HCT116 (cell line): Measurements from ENCODE around the gene TMEM30A. TPM values are rescaled to one million over a fixed set of nuclear protein-coding genes. Genes with fewer than 3 reads are reported as not detected.

Source experiments
- ATAC-seq: fragments of 200-7000 bp; cut with Tn5 transposase; 2 replicates; pipeline ENCODE4 v1.9.1; 2020; ENCODE audit warnings: mild to moderate bottlenecking, moderate library complexity
- BruUV-seq: library from RNA; stranded (reverse); fragments of 400-500 nt; replicated peaks from 2 replicates; lab custom pipeline; 2021; lab: Mats Ljungman, UMichigan
- CTCF ChIA-PET: fragments of 300-600 bp; sonication (Branson Sonifier 250); formaldehyde crosslinking; loops from one replicate; lab custom pipeline; 2021; ENCODE audit warnings: antibody characterized with exemption; lab: Charles Lee
- POLR2A ChIA-PET: fragments of 300-600, 350-600 bp; sonication (Branson Sonifier 250); formaldehyde crosslinking; loops from one replicate; lab custom pipeline; 2021; ENCODE audit warnings: antibody characterized with exemption; lab: Charles Lee
- RAD21 ChIA-PET, 2 experiments: fragments of 300-600 bp; sonication (Branson Sonifier 250); formaldehyde crosslinking; loops; one replicate each; lab custom pipeline; 2023; ENCODE audit warnings: low total read pairs in 2 of 2; ENCODE audit not compliant: uncharacterized antibody in 2 of 2, unreplicated experiment in 2 of 2, low non-redundant PET in 1 of 2; lab: Charles Lee
- DNase-seq: peaks from one replicate; pipeline ENCODE4 v3.0.0-alpha.2; 2010; ENCODE audit warnings: low read depth, low spot score
- H2AFZ ChIP-seq: fragments of 200-600 bp; shearing (Covaris generic), sonication (generic); 2 replicates; pipeline ENCODE4 v1.6.1; 2017; ENCODE audit warnings: low read depth, mixed run types, mixed read lengths, antibody characterized with exemption, low read length; ENCODE audit not compliant: poor library complexity, severe bottlenecking
- H3K27ac ChIP-seq: 2 replicates; pipeline ENCODE4 v1.5.1; 2012; ENCODE audit warnings: low read depth, low read length
- H3K27me3 ChIP-seq: fragments of 200-600 bp; sonication (generic); 2 replicates; pipeline ENCODE4 v1.6.1; 2016; ENCODE audit warnings: mixed run types, low read length, mixed read lengths; ENCODE audit not compliant: insufficient read depth
- H3K36me3 ChIP-seq, 2 experiments: fragments of 200-500 bp in 1 of 2; fragments of 200-600 bp in 1 of 2; sonication (Bioruptor generic) in 1 of 2; sonication (generic) in 1 of 2; 2 replicates each; pipeline versions ENCODE4 v1.5.1 to v1.6.1; 2014 to 2016; ENCODE audit warnings: low read length in 2 of 2, inconsistent platforms in 1 of 2, mixed read lengths in 1 of 2, mixed run types in 1 of 2; ENCODE audit not compliant: insufficient read depth in 2 of 2, control insufficient read depth in 1 of 2
- H3K4me1 ChIP-seq, 2 experiments: fragments of 200-600 bp in 1 of 2; sonication (generic) in 1 of 2; 2 replicates each; pipeline versions ENCODE4 v1.5.1 to v1.6.1; 2012 to 2017; ENCODE audit warnings: low read length in 2 of 2, inconsistent platforms in 1 of 2, mild to moderate bottlenecking in 1 of 2, mixed read lengths in 1 of 2, mixed run types in 1 of 2, moderate library complexity in 1 of 2; ENCODE audit not compliant: insufficient read depth in 2 of 2, control insufficient read depth in 1 of 2
- H3K4me2 ChIP-seq: fragments of 200-600 bp; sonication (generic); 2 replicates; pipeline ENCODE4 v1.6.1; 2017; ENCODE audit warnings: mixed run types, low read length, mixed read lengths
- H3K4me3 ChIP-seq, 2 experiments: fragments of 200-600 bp in 1 of 2; sonication (generic) in 1 of 2; replicated peaks in 1 of 2; 2 replicates each; pipeline ENCODE4 v1.5.1; 2011 to 2016; ENCODE audit warnings: low read length in 2 of 2, control low read depth in 1 of 2, low read depth in 1 of 2, mild to moderate bottlenecking in 1 of 2, mixed read lengths in 1 of 2, mixed run types in 1 of 2
- H3K79me2 ChIP-seq: fragments of 200-600 bp; sonication (generic); 2 replicates; pipeline ENCODE4 v1.6.1; 2017; ENCODE audit warnings: mild to moderate bottlenecking, mixed run types, low read length, moderate library complexity, mixed read lengths; ENCODE audit not compliant: insufficient read depth
- H3K9ac ChIP-seq: fragments of 200-600 bp; sonication (generic); 2 replicates; pipeline ENCODE4 v1.6.1; 2016; ENCODE audit warnings: low read length, mixed read lengths
- H3K9me2 ChIP-seq: fragments of 200-600 bp; sonication (generic), shearing (Covaris generic); 2 replicates; pipeline ENCODE4 v1.6.1; 2017; ENCODE audit warnings: mixed run types, mild to moderate bottlenecking, moderate library complexity; ENCODE audit not compliant: insufficient read depth
- H3K9me3 ChIP-seq, 2 experiments: fragments of 200-500 bp in 1 of 2; fragments of 200-600 bp in 1 of 2; sonication (Bioruptor generic) in 1 of 2; sonication (generic) in 1 of 2; 2 replicates each; pipeline ENCODE4 v1.6.1; 2014 to 2017; ENCODE audit warnings: low read length in 2 of 2, mixed read lengths in 2 of 2, inconsistent platforms in 1 of 2, low read depth in 1 of 2, mild to moderate bottlenecking in 1 of 2, mixed run types in 1 of 2, moderate library complexity in 1 of 2; ENCODE audit not compliant: control insufficient read depth in 1 of 2, insufficient read depth in 1 of 2
- H4K20me1 ChIP-seq: fragments of 200-600 bp; sonication (generic), shearing (Covaris generic); 2 replicates; pipeline ENCODE4 v1.6.1; 2017; ENCODE audit warnings: mixed run types, mild to moderate bottlenecking, moderate library complexity; ENCODE audit not compliant: insufficient read depth
- ATF3 ChIP-seq: IDR thresholded peaks from 2 replicates; pipeline ENCODE4 v1.6.1; 2012
- CBX3 ChIP-seq: IDR thresholded peaks from 2 replicates; pipeline ENCODE4 v1.6.1; 2012; ENCODE audit warnings: low read depth
- CEBPB ChIP-seq: IDR thresholded peaks from 2 replicates; pipeline ENCODE4 v1.6.1; 2012; ENCODE audit warnings: low read depth
- ELF1 ChIP-seq: IDR thresholded peaks from 2 replicates; pipeline ENCODE4 v1.6.1; 2012; ENCODE audit warnings: low read depth, borderline replicate concordance
- EZH2 ChIP-seq: fragments of 200-600 bp; sonication (generic); IDR thresholded peaks from 2 replicates; pipeline ENCODE4 v1.6.1; 2017; ENCODE audit warnings: antibody characterized with exemption, mixed run types
- EZH2phosphoT487 ChIP-seq: fragments of 200-600 bp; IDR thresholded peaks from 2 replicates; pipeline ENCODE4 v1.6.1; 2018; ENCODE audit warnings: antibody characterized with exemption, borderline replicate concordance
- FOSL1 ChIP-seq: IDR thresholded peaks from 2 replicates; pipeline ENCODE4 v1.6.1; 2012; ENCODE audit warnings: low read depth
- JUND ChIP-seq: IDR thresholded peaks from 2 replicates; pipeline ENCODE4 v1.6.1; 2012
- MAX ChIP-seq: IDR thresholded peaks from 2 replicates; pipeline ENCODE4 v1.6.1; 2012
- POLR2A ChIP-seq: IDR thresholded peaks from 2 replicates; pipeline ENCODE4 v1.7.0; 2011; ENCODE audit warnings: borderline replicate concordance; ENCODE audit not compliant: insufficient read depth, insufficient read length; ENCODE audit errors: extremely low read depth
- POLR2AphosphoS5 ChIP-seq: IDR thresholded peaks from 2 replicates; pipeline ENCODE4 v1.6.1; 2011; ENCODE audit warnings: mild to moderate bottlenecking, low read depth, low read length, moderate library complexity
- RAD21 ChIP-seq: IDR thresholded peaks from 2 replicates; pipeline ENCODE4 v1.6.1; 2012; ENCODE audit warnings: low read depth, mild to moderate bottlenecking
- REST ChIP-seq: IDR thresholded peaks from 2 replicates; pipeline ENCODE4 v1.6.1; 2012; ENCODE audit warnings: low read depth
- SP1 ChIP-seq: IDR thresholded peaks from 2 replicates; pipeline ENCODE4 v1.6.1; 2012; ENCODE audit warnings: low read depth
- SRF ChIP-seq: IDR thresholded peaks from 2 replicates; pipeline ENCODE4 v1.6.1; 2012; ENCODE audit warnings: low read depth
- YY1 ChIP-seq: IDR thresholded peaks from 2 replicates; pipeline ENCODE4 v1.6.1; 2011; ENCODE audit warnings: low read length, low read depth, moderate library complexity, mild to moderate bottlenecking; ENCODE audit not compliant: insufficient replicate concordance; ENCODE audit errors: extremely low read depth
- ZFX ChIP-seq: fragments of 450-650 bp; IDR thresholded peaks from 2 replicates; pipeline ENCODE4 v1.6.1; 2017
- ZNF274 ChIP-seq: fragments of 200-500 bp; sonication (Bioruptor generic); IDR thresholded peaks from 2 replicates; pipeline ENCODE4 v1.6.1; 2014; ENCODE audit warnings: mild to moderate bottlenecking, low read depth, low read length, inconsistent platforms
- intact Hi-C: fragments of 100-400 bp; cut with micrococcal nuclease; formaldehyde crosslinking; loops from 2 replicates; pipeline ENCODE4 v1.10.0; 2022
- total RNA-seq: library from RNA; stranded (reverse); gene quantifications from one replicate; pipeline ENCODE4 v1.2.1, GENCODE V29; 2021; ENCODE audit not compliant: unreplicated experiment

The TMEM30A gene
- total RNA-seq, 1 experiment from 2014 or later: 73.4 TPM

GRCh38 chr6:75300531-75300855 lies 15.9 kb upstream of the TMEM30A start:
- Histone ChIP-seq H2AFZ (no peak overlapping the region), H3K9me3 (no peaks in the 10 kb centered on the region), H3K27me3 (no peaks in the 10 kb centered on the region), H3K4me1 (no peaks in the 10 kb centered on the region), H3K79me2 (no peaks in the 10 kb centered on the region), H3K36me3 (no peaks in the 10 kb centered on the region), H3K9me2 (no peaks in the 10 kb centered on the region), H3K9ac (no peak overlapping the region), H4K20me1 (no peaks in the 10 kb centered on the region), H3K4me2 (no peak overlapping the region), H3K27ac (no peak overlapping the region), H3K4me3 (no peak overlapping the region)
- ChIA-PET CTCF (interaction anchor here (1.2 kb wide), 1 partner anchor 11 kb away, joined by 3 read pairs; no protein-coding TSS in a partner anchor), POLR2A (no interaction called here), RAD21 (no interaction called here)
- intact Hi-C loops: no loop called here
- no peak for DNase-seq
- no TSS peak for BruUV-seq
- no peak for ATAC-seq
- TF ChIP-seq EZH2phosphoT487: no peak
- TF ChIP-seq CBX3: no peak
- TF ChIP-seq JUND: no peak
- no peak for TF ChIP-seq CEBPB
- TF ChIP-seq EZH2: no peak
- TF ChIP-seq POLR2AphosphoS5: no peak
- TF ChIP-seq MAX: no peak
- TF ChIP-seq FOSL1: no peak
- TF ChIP-seq ELF1: no peak
- TF ChIP-seq RAD21: no peak
- no peak for TF ChIP-seq ZNF274
- no peak for TF ChIP-seq POLR2A
- TF ChIP-seq SRF: no peak
- TF ChIP-seq SP1: no peak
- TF ChIP-seq ATF3: no peak
- TF ChIP-seq ZFX: no peak
- TF ChIP-seq YY1: no peak
- TF ChIP-seq REST: no peak
